Activated naive CD8-positive, alpha-beta T cell treated with anti-CD3 and anti-CD28 coated beads, Interleukin-2, amount 50 U/mL, for 24 hours (primary cell): ENCODE results near the gene SH2D5.

Experiments
- ATAC-seq: fragments of 150-1000 bp; cut with Tn5 transposase; one replicate; pipeline ENCODE4 v1.10.0; 2021
- DNase-seq: peaks from one replicate; pipeline ENCODE4 v3.0.0; 2021
- H3K27ac Mint-ChIP-seq: one replicate; pipeline ENCODE4 v1.8.0; 2021; ENCODE audit warnings: mild to moderate bottlenecking, mixed read lengths
- H3K27me3 Mint-ChIP-seq: one replicate; pipeline ENCODE4 v1.8.0; 2021; ENCODE audit warnings: mixed read lengths
- H3K36me3 Mint-ChIP-seq: one replicate; pipeline ENCODE4 v1.8.0; 2021; ENCODE audit warnings: low read depth, mixed read lengths
- H3K4me1 Mint-ChIP-seq: one replicate; pipeline ENCODE4 v1.8.0; 2021; ENCODE audit warnings: mixed read lengths
- H3K4me3 Mint-ChIP-seq: one replicate; pipeline ENCODE4 v1.8.0; 2021; ENCODE audit warnings: mild to moderate bottlenecking, moderate library complexity, mixed read lengths
- H3K9me3 Mint-ChIP-seq: one replicate; pipeline ENCODE4 v1.8.0; 2021; ENCODE audit warnings: mixed read lengths

Gene SH2D5

GRCh38 chr1:20698195-20698910 is 34.1 kb downstream of the SH2D5 start:
- Mint-ChIP-seq H3K27ac (no peak overlapping the region), H3K9me3 (no peaks in the 10 kb centered on the region), H3K36me3 (no peaks in the 10 kb centered on the region), H3K4me3 (no peak overlapping the region), H3K27me3 (peaks cover 3% of the 10 kb centered on the region), H3K4me1 (peaks cover 4% of the 10 kb centered on the region)
- ATAC-seq (no peak), DNase-seq (no peak)

GRCh38 chr1:20697563-20697962 is 34.9 kb downstream of the SH2D5 start:
- Mint-ChIP-seq H3K4me1 (peaks cover 4% of the 10 kb centered on the region), H3K27ac (no peak overlapping the region), H3K36me3 (no peaks in the 10 kb centered on the region), H3K4me3 (no peak overlapping the region), H3K9me3 (no peaks in the 10 kb centered on the region), H3K27me3 (no peaks in the 10 kb centered on the region)
- DNase-seq = no peak
- ATAC-seq = no peak

GRCh38 chr1:20696397-20697333 is 35.8 kb downstream of the SH2D5 start:
- Mint-ChIP-seq H3K9me3 (no peaks in the 10 kb centered on the region), H3K27ac (no peak overlapping the region), H3K27me3 (no peaks in the 10 kb centered on the region), H3K36me3 (no peaks in the 10 kb centered on the region), H3K4me1 (peaks cover 4% of the 10 kb centered on the region), H3K4me3 (peak overlapping the region; percentile 77)
- ATAC-seq (peak; percentile 89), DNase-seq (peak; percentile 79)

DNA sequence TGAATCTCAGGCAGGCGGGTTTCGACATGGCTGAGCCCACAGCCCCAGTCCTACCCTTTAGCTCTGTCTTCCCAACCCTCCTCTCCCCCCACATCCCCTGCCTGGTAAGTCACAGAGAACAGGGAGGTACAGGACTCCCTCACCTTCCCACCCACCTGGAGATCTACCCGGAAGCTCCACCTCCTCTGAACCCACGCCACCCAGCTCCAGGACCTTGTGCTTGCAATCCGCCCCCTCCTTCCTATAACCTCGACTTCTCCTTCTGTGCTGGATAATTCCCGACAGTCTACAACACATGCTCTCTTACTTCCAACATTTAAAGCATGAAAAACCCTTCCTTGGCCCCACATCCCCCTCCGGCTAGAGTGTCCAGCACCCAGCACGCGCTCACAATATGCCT is 37.0 kb downstream of the SH2D5 start:
- Mint-ChIP-seq H3K27ac (no peak overlapping the region), H3K4me1 (peaks cover 4% of the 10 kb centered on the region), H3K9me3 (no peaks in the 10 kb centered on the region), H3K36me3 (no peaks in the 10 kb centered on the region), H3K27me3 (no peaks in the 10 kb centered on the region), H3K4me3 (no peak overlapping the region)
- no peak for ATAC-seq
- no peak for DNase-seq

- H3K27me3 Mint-ChIP-seq = no peaks in the 10 kb centered on the region
These were observed 38.9 kb downstream of the SH2D5 start for GRCh38 chr1:20693623-20694022.

GRCh38 chr1:20691872-20692271 is 40.6 kb downstream of the SH2D5 start:
- Mint-ChIP-seq H3K4me3 (no peak overlapping the region), H3K36me3 (no peaks in the 10 kb centered on the region), H3K9me3 (no peaks in the 10 kb centered on the region), H3K27ac (no peak overlapping the region), H3K4me1 (peaks cover 4% of the 10 kb centered on the region), H3K27me3 (no peaks in the 10 kb centered on the region)
- DNase-seq = no peak
- no peak for ATAC-seq

More at GRCh38 chr1:20693623-20694022, 38.9 kb downstream of the SH2D5 start:
- DNase-seq (no peak), ATAC-seq (no peak)
- Mint-ChIP-seq H3K36me3 (no peaks in the 10 kb centered on the region), H3K27ac (no peak overlapping the region), H3K4me1 (peaks cover 4% of the 10 kb centered on the region), H3K9me3 (no peaks in the 10 kb centered on the region), H3K4me3 (no peak overlapping the region)

DNA sequence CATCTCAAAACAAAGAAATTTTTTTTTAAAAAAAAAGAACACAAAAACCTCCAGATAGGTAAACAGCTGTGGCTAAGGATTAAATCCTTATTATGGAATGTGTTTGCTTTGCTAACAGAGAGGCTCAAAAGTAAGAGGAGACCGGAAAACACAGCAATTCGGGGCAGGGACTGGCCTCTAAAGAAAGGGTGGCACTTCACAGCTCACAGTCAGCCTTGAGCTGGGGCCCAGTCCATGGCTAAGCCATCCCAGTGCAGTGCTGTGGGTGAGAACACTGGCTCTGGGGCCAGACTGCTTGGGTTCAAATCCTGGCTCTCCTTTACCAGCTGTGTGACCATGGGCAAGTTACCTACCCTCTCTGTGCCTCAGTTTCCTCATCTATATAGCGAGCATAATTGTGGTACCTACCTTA is 42.9 kb downstream of the SH2D5 start:
- no peak overlapping the region for H3K4me3 Mint-ChIP-seq
- no peak for ATAC-seq
- H3K4me1 Mint-ChIP-seq = no peaks in the 10 kb centered on the region
- no peaks in the 10 kb centered on the region for H3K36me3 Mint-ChIP-seq
- no peaks in the 10 kb centered on the region for H3K27me3 Mint-ChIP-seq
- DNase-seq = no peak
- H3K9me3 Mint-ChIP-seq = no peaks in the 10 kb centered on the region
- H3K27ac Mint-ChIP-seq = no peak overlapping the region

GRCh38 chr1:20686883-20687725 is 45.4 kb downstream of the SH2D5 start:
- ATAC-seq (no peak), DNase-seq (no peak)
- Mint-ChIP-seq H3K27ac (no peak overlapping the region), H3K4me3 (no peak overlapping the region), H3K27me3 (peaks cover under 1% of the 10 kb centered on the region), H3K9me3 (no peaks in the 10 kb centered on the region), H3K36me3 (no peaks in the 10 kb centered on the region), H3K4me1 (no peaks in the 10 kb centered on the region)

GRCh38 chr1:20685741-20686140 is 46.8 kb downstream of the SH2D5 start:
- Mint-ChIP-seq H3K27me3 (peaks cover 3% of the 10 kb centered on the region), H3K4me3 (no peak overlapping the region), H3K4me1 (no peaks in the 10 kb centered on the region), H3K27ac (no peak overlapping the region), H3K9me3 (no peaks in the 10 kb centered on the region), H3K36me3 (no peaks in the 10 kb centered on the region)
- ATAC-seq (no peak), DNase-seq (no peak)

GRCh38 chr1:20685099-20685662 is 47.3 kb downstream of the SH2D5 start:
- H3K27ac Mint-ChIP-seq = no peak overlapping the region
- H3K36me3 Mint-ChIP-seq = no peaks in the 10 kb centered on the region
- DNase-seq = no peak
- H3K4me3 Mint-ChIP-seq = no peak overlapping the region
- ATAC-seq = no peak
- H3K9me3 Mint-ChIP-seq = no peaks in the 10 kb centered on the region
- H3K4me1 Mint-ChIP-seq = no peaks in the 10 kb centered on the region
- H3K27me3 Mint-ChIP-seq = peaks cover 5% of the 10 kb centered on the region

DNA sequence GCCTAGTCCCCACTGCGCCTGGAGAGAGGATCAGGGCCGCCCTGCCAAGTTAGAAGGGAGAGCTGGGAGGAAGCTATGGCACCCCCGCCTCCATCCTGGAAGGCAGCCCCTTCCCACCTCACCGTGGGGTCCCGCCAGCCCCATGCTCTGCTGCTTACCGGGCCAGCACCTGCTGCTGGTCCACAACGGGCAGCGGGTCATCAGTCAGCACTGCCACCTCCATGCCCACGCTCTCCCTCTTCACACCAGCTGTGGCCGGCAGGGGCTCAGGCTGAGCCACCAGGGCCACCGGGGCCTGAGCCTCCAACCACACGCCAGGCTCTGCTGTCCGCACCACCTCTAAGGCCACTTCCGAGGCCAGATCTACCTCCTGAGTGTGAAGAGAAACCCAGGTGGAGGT is 47.9 kb downstream of the SH2D5 start:
- no peak overlapping the region for H3K4me3 Mint-ChIP-seq
- no peak for DNase-seq
- H3K9me3 Mint-ChIP-seq = no peaks in the 10 kb centered on the region
- ATAC-seq = no peak
- no peaks in the 10 kb centered on the region for H3K4me1 Mint-ChIP-seq
- H3K36me3 Mint-ChIP-seq = no peaks in the 10 kb centered on the region
- H3K27ac Mint-ChIP-seq = no peak overlapping the region
- peaks cover 7% of the 10 kb centered on the region for H3K27me3 Mint-ChIP-seq

GRCh38 chr1:20684050-20684620 is 48.4 kb downstream of the SH2D5 start:
- Mint-ChIP-seq H3K4me3 (no peak overlapping the region), H3K27ac (no peak overlapping the region), H3K4me1 (no peaks in the 10 kb centered on the region), H3K36me3 (no peaks in the 10 kb centered on the region), H3K27me3 (peaks cover 7% of the 10 kb centered on the region), H3K9me3 (no peaks in the 10 kb centered on the region)
- no peak for DNase-seq
- ATAC-seq = no peak

DNA sequence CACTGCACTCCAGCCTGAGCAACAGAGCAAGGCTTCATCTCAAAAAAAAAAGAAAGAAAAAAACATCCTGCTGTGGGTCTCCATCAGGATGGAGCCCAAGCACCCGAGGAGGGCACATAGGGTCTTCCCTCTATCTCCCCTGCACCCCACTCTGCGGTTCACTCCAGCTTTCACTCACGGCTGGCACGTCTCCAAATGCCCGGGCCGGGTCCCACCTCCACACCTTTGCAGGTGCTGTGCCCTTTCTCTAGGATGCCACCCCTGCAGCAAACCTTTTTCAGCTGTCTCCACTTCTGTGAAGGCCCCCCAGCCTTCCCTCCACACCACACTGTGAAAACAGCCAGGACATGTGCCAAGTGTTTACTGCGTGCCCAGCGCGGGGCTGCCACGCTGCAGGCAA is 48.9 kb downstream of the SH2D5 start:
- H3K4me1 Mint-ChIP-seq = peaks cover 4% of the 10 kb centered on the region
- no peak overlapping the region for H3K27ac Mint-ChIP-seq
- H3K9me3 Mint-ChIP-seq = peaks cover 2% of the 10 kb centered on the region
- H3K27me3 Mint-ChIP-seq = peaks cover 7% of the 10 kb centered on the region
- DNase-seq = no peak
- H3K36me3 Mint-ChIP-seq = no peaks in the 10 kb centered on the region
- no peak for ATAC-seq
- H3K4me3 Mint-ChIP-seq = no peak overlapping the region
